Common myeloid progenitor, CD34-positive (primary cell): ENCODE data around the gene CTTN.

Experiments
- CTCF ChIA-PET: fragments of 350-600 bp; sonication (Branson Sonifier 250); formaldehyde crosslinking; loops from one replicate; lab custom pipeline; 2021; ENCODE audit warnings: antibody characterized with exemption; lab: Charles Lee
- POLR2A ChIA-PET: fragments of 350-600 bp; sonication (Branson Sonifier 250); formaldehyde crosslinking; loops from one replicate; lab custom pipeline; 2021; ENCODE audit warnings: antibody characterized with exemption; lab: Charles Lee
- DNase-seq, 3 donors: peaks; one replicate each; pipeline versions ENCODE4 v3.0.0 to v3.0.0-alpha.2; 2013
- H3K27ac ChIP-seq, 2 experiments: 1 replicate in 1 of 2; 2 replicates in 1 of 2; pipeline ENCODE4 v1.7.0; 2013; ENCODE audit warnings: inconsistent platforms in 2 of 2, low read length in 2 of 2, mild to moderate bottlenecking in 2 of 2, low read depth in 1 of 2, moderate library complexity in 1 of 2; ENCODE audit not compliant: severe bottlenecking in 2 of 2, insufficient read depth in 1 of 2, poor library complexity in 1 of 2
- H3K27me3 ChIP-seq, 5 experiments: replicated peaks in 2 of 5; 1 replicate in 3 of 5; 2 replicates in 2 of 5; pipeline versions ENCODE4 v1.6.1 to v1.7.0; 2013; ENCODE audit warnings: low read length in 4 of 5, mild to moderate bottlenecking in 2 of 5, moderate library complexity in 2 of 5, inconsistent platforms in 1 of 5; ENCODE audit not compliant: insufficient read depth in 5 of 5, control insufficient read depth in 4 of 5
- H3K36me3 ChIP-seq, 4 experiments: 1 replicate in 2 of 4; 2 replicates in 2 of 4; pipeline versions ENCODE4 v1.6.1 to v1.7.0; 2013; ENCODE audit warnings: low read length in 3 of 4, control low read depth in 1 of 4, mild to moderate bottlenecking in 1 of 4; ENCODE audit not compliant: control insufficient read depth in 4 of 4, insufficient read depth in 4 of 4
- H3K4me1 ChIP-seq, 4 experiments: 1 replicate in 3 of 4; 2 replicates in 1 of 4; pipeline versions ENCODE4 v1.6.1 to v1.7.1; 2013; ENCODE audit warnings: low read length in 3 of 4, mild to moderate bottlenecking in 3 of 4, control low read depth in 1 of 4, inconsistent platforms in 1 of 4, moderate library complexity in 1 of 4; ENCODE audit not compliant: control insufficient read depth in 4 of 4, insufficient read depth in 4 of 4; ENCODE audit errors: control extremely low read depth in 1 of 4
- H3K4me3 ChIP-seq, 7 experiments: 1 replicate in 4 of 7; 2 replicates in 3 of 7; pipeline versions ENCODE4 v1.5.1 to v1.7.0; 2013; ENCODE audit warnings: mild to moderate bottlenecking in 7 of 7, low read length in 6 of 7, moderate library complexity in 6 of 7, inconsistent platforms in 2 of 7, low read depth in 2 of 7, control low read depth in 1 of 7; ENCODE audit not compliant: insufficient read depth in 4 of 7, control insufficient read depth in 1 of 7; ENCODE audit errors: extremely low read depth in 1 of 7
- H3K9me3 ChIP-seq, 5 experiments: 1 replicate in 4 of 5; 2 replicates in 1 of 5; pipeline versions ENCODE4 v1.6.1 to v1.7.1; 2013; ENCODE audit warnings: low read length in 4 of 5, mild to moderate bottlenecking in 2 of 5, inconsistent platforms in 1 of 5, low read depth in 1 of 5, moderate library complexity in 1 of 5; ENCODE audit not compliant: control insufficient read depth in 4 of 5, insufficient read depth in 2 of 5; ENCODE audit errors: control extremely low read depth in 1 of 5
- WGBS: methylation state at CpG from one replicate; pipeline ENCODE4 v1.1.5; 2013; ENCODE audit not compliant: insufficient coverage; 5-methylcytosine and 5-hydroxymethylcytosine counted together

Gene CTTN

GRCh38 chr11:70436501-70436860 lies 38.2 kb downstream of the CTTN start:
- ChIA-PET CTCF (interaction anchor here (1.3 kb wide), 1 partner anchor 15 kb away, joined by 4 read pairs; no protein-coding TSS in a partner anchor), POLR2A (no interaction called here)
- no peaks in the 10 kb centered on the region for H3K36me3 ChIP-seq
- peaks cover 0 to 8% (median 0%) of the 10 kb centered on the region in 5 experiments for H3K27me3 ChIP-seq
- H3K4me3 ChIP-seq = no peak overlapping the region
- peaks cover 0 to 13% (median 10%) of the 10 kb centered on the region in 4 experiments for H3K4me1 ChIP-seq
- DNase-seq = no peak
- 97% methylated on average over 15 of the region's 15 CpGs for WGBS
- no peaks in the 10 kb centered on the region for H3K9me3 ChIP-seq
- H3K27ac ChIP-seq = no peak overlapping the region

DNA sequence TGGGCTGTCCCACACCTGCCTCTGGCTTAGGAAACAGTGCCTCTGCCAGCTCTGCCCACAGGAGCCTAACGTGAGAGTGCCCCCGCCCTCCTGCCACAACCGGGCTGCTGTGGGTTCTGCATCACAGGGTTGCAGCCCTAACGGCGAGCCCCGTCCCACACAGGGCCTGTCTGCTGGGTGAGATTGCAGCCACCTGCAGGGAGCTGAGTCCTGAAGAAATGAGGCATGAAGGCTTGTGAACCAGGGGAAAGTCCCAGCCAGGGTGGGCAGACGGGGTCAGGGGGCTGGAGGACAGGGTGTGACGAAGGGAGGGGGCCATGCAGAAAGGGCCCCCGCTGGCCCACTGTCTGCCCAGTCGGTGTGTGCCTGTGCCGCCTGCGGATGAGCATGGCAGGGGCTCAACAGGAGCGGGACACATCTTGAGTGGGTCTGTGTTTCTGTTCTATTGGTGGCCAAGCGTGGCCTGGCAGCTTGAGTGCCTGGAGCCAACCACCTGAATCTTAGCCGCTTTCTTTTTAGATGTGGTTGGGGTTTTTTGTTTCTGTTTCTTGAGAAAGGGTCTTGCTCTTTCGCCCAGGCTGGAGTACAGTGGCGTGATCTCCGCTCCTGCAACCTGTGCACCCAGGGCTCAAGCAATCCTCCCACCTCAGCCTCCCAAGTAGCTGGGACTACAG lies 38.9 kb downstream of the CTTN start:
- CTCF ChIA-PET = interaction anchor here (1.3 kb wide), 1 partner anchor 16 kb away, joined by 4 read pairs; no protein-coding TSS in a partner anchor
- Histone ChIP-seq H3K4me1 (peaks cover 0 to 5% (median 4%) of the 10 kb centered on the region in 4 experiments), H3K27me3 (peaks cover 0 to 8% (median 0%) of the 10 kb centered on the region in 5 experiments), H3K9me3 (no peaks in the 10 kb centered on the region), H3K27ac (no peak overlapping the region), H3K4me3 (no peak overlapping the region), H3K36me3 (no peaks in the 10 kb centered on the region)
- 84% methylated on average over 13 of the region's 18 CpGs for WGBS
- DNase-seq = no peak
- POLR2A ChIA-PET = no interaction called here

GRCh38 chr11:70440206-70440605 lies 41.9 kb downstream of the CTTN start:
- ChIA-PET CTCF (interaction anchor here (1.4 to 1.7 kb wide), 3 partner anchors 8 to 16 kb away, joined by 3 to 5 read pairs (median 3); no protein-coding TSS in a partner anchor), POLR2A (interaction anchor here (0.7 kb wide), 1 partner anchor 10 kb away, joined by 3 read pairs; no protein-coding TSS in a partner anchor)
- H3K27me3 ChIP-seq = peaks cover 0 to 8% (median 0%) of the 10 kb centered on the region in 5 experiments
- peaks cover 0 to 2% (median 0%) of the 10 kb centered on the region in 4 experiments for H3K4me1 ChIP-seq
- no peak overlapping the region for H3K4me3 ChIP-seq
- no peak for DNase-seq
- H3K36me3 ChIP-seq = no peaks in the 10 kb centered on the region
- no peaks in the 10 kb centered on the region for H3K9me3 ChIP-seq
- H3K27ac ChIP-seq = no peak overlapping the region
- 93% methylated on average over 3 of the region's 6 CpGs for WGBS

GRCh38 chr11:70443773-70444030 lies 45.4 kb downstream of the CTTN start:
- no peaks in the 10 kb centered on the region for H3K27me3 ChIP-seq
- CTCF ChIA-PET = no interaction called here
- POLR2A ChIA-PET = no interaction called here
- no peak overlapping the region for H3K4me3 ChIP-seq
- peaks cover 0 to 12% (median under 1%) of the 10 kb centered on the region in 5 experiments for H3K9me3 ChIP-seq
- H3K27ac ChIP-seq = no peak overlapping the region
- peaks cover 0 to 5% (median 0%) of the 10 kb centered on the region in 4 experiments for H3K4me1 ChIP-seq
- H3K36me3 ChIP-seq = no peaks in the 10 kb centered on the region
- 86% methylated on average over 9 of the region's 11 CpGs for WGBS
- no peak for DNase-seq

GRCh38 chr11:70445091-70445490 lies 46.8 kb downstream of the CTTN start:
- 98% methylated on average over 9 of the region's 11 CpGs for WGBS
- CTCF ChIA-PET = no interaction called here

GRCh38 chr11:70445605-70446004 lies 47.3 kb downstream of the CTTN start:
- DNase-seq = no peak
- Histone ChIP-seq H3K9me3 (peaks cover 3 to 29% (median 11%) of the 10 kb centered on the region in 5 experiments), H3K4me1 (peaks cover 0 to 5% (median 0%) of the 10 kb centered on the region in 4 experiments), H3K27me3 (no peaks in the 10 kb centered on the region), H3K27ac (no peak overlapping the region), H3K4me3 (no peak overlapping the region), H3K36me3 (no peaks in the 10 kb centered on the region)
- ChIA-PET CTCF (no interaction called here), POLR2A (no interaction called here)
- WGBS = 53% methylated on average over 4 of the region's 7 CpGs

More at GRCh38 chr11:70445091-70445490, 46.8 kb downstream of the CTTN start:
- POLR2A ChIA-PET = no interaction called here
- DNase-seq = no peak
- H3K4me1 ChIP-seq = peaks cover 0 to 5% (median 0%) of the 10 kb centered on the region in 4 experiments
- H3K27ac ChIP-seq = no peak overlapping the region
- H3K4me3 ChIP-seq = no peak overlapping the region
- no peaks in the 10 kb centered on the region for H3K36me3 ChIP-seq
- H3K9me3 ChIP-seq = peaks cover 3 to 24% (median 11%) of the 10 kb centered on the region in 5 experiments
- no peaks in the 10 kb centered on the region for H3K27me3 ChIP-seq

DNA sequence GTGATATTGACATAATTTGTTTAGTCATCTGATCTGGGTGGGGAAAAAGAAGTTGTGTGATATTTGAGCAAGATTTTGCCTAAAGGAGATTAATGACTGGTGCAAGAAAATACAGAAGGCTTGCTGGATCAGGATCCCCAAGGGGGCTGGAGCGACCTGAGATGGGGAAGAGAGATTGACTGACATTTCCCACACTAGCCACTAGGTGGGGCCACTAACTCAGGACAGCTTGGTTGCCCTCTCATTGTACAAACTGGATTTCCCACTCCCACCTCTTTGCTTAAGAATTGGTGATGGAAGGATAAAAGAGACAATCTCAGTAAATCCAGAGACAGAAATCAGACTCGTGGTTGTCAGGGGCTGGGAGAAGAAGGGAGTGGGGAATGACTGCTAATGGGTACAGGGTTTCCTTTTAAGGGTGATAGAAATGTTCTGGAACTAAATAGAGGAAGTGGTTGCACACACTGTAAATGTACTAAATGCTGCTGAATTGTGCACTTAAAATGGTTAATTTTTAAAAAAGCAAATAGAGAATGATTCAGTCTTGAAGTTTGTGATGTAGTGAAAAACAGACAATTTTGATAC lies 50.7 kb downstream of the CTTN start:
- POLR2A ChIA-PET = no interaction called here
- Histone ChIP-seq H3K4me1 (peaks cover 0 to 3% (median 0%) of the 10 kb centered on the region in 4 experiments), H3K4me3 (no peak overlapping the region), H3K9me3 (peaks cover 3 to 33% (median 20%) of the 10 kb centered on the region in 5 experiments), H3K27me3 (no peaks in the 10 kb centered on the region), H3K27ac (no peak overlapping the region), H3K36me3 (no peaks in the 10 kb centered on the region)
- CTCF ChIA-PET = interaction anchor here (0.8 kb wide), 1 partner anchor 18 kb away, joined by 3 read pairs; no protein-coding TSS in a partner anchor
- DNase-seq = no peak
- 47% methylated on average over 1 of the region's 2 CpGs for WGBS
